ENCODE results near the gene QKI. TPM values are rescaled to one million over a fixed set of nuclear protein-coding genes. Genes with fewer than 3 reads are reported as not detected.

The QKI gene
- polyA plus RNA-seq, 1 donor (not counting 4 experiments of a cell fraction or from before 2014, with no cell fraction given), result 53.3 TPM

DNA sequence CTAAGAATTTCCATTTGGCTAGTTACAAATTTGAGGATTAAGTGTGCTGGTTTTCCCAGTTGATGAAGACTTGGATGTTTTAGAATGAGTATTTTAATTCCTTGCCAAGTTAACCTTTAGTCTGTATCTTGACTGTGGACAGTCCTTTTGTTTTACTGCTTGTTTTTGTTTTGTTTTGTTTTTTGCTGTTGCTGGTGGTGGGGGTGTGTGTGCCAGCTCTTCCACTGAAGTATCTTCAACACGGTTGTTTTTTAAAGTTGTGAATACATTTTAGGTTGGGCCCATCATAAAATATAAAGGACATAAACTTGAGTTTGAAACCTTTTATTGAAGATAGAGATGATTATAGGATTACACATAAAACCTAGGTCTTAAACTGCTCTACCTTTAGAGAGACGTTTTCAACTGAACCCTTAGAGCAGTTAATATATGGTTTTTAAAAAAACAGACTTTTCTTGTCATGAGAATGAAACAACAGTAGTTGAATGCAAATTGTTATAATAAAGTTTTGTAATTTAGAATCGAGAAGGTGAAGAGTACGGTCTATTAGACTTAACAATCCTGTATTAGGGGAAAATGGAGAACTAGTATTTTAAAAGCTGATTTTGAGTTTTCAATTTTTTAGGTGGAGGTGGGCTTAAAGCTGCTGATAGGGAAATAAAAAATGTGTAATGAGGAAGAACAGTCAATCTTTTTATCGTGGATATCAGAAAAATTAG, 4.0 kb downstream of the QKI start:
- peak overlapping the region; percentile 97 for H3K4me2 ChIP-seq (ENCODE audit: control insufficient read depth, extremely low read depth, insufficient read depth, low read depth, low read length)
- H3K9ac ChIP-seq (ENCODE audit: control insufficient read depth, extremely low read depth, insufficient read depth, low read length), result peak overlapping the region; percentile 94
- H4K20me1 ChIP-seq (ENCODE audit: control insufficient read depth, extremely low read depth, insufficient read depth, low read length), result peaks cover 7% of the 10 kb centered on the region
- TF ChIP-seq, protein P1, sequence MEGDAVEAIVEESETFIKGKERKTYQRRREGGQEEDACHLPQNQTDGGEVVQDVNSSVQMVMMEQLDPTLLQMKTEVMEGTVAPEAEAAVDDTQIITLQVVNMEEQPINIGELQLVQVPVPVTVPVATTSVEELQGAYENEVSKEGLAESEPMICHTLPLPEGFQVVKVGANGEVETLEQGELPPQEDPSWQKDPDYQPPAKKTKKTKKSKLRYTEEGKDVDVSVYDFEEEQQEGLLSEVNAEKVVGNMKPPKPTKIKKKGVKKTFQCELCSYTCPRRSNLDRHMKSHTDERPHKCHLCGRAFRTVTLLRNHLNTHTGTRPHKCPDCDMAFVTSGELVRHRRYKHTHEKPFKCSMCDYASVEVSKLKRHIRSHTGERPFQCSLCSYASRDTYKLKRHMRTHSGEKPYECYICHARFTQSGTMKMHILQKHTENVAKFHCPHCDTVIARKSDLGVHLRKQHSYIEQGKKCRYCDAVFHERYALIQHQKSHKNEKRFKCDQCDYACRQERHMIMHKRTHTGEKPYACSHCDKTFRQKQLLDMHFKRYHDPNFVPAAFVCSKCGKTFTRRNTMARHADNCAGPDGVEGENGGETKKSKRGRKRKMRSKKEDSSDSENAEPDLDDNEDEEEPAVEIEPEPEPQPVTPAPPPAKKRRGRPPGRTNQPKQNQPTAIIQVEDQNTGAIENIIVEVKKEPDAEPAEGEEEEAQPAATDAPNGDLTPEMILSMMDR (optimal IDR thresholded peaks at IDR 0.05 in 1 of 3, IDR thresholded peaks at IDR 0.05 in 1 of 3, conservative IDR thresholded peaks at IDR 0.05 in 1 of 3; ENCODE audit: extremely low read depth in 1 of 3, insufficient read depth in 2 of 3, low read length in 3 of 3), result no peak
- no peak for TF ChIP-seq EZH2 (IDR thresholded peaks at IDR 0.05; ENCODE audit: low read length)
- H3K4me1 ChIP-seq (ENCODE audit: control insufficient read depth, extremely low read depth, insufficient read depth, low read length), result peaks cover 22% of the 10 kb centered on the region
- H3K27ac ChIP-seq (ENCODE audit: control insufficient read depth, insufficient read depth, low read length), result peak overlapping the region; percentile 90
- H2AFZ ChIP-seq (ENCODE audit: control insufficient read depth, low read length), result no peak overlapping the region
- no peaks in the 10 kb centered on the region for H3K9me3 ChIP-seq (ENCODE audit: control insufficient read depth, low read depth, low read length)
- no peaks in the 10 kb centered on the region for H3K27me3 ChIP-seq (ENCODE audit: control insufficient read depth, extremely low read depth, insufficient read depth, low read length)
- no peaks in the 10 kb centered on the region for H3K36me3 ChIP-seq (ENCODE audit: control insufficient read depth in 2 of 2, extremely low read depth in 1 of 2, insufficient read depth in 2 of 2, low read length in 2 of 2)
- DNase-seq (ENCODE audit: low read depth, low spot score) (no peak), FAIRE-seq (no peak)
- peak overlapping the region; percentile 16 to 94 (median 82) for H3K4me3 ChIP-seq (ENCODE audit: control insufficient read depth in 2 of 3, extremely low read depth in 1 of 3, insufficient read depth in 2 of 3, low read depth in 1 of 3, low read length in 3 of 3)
- dilution Hi-C loops (cut with MboI; ENCODE audit: extremely low pct_ligation_motif_present, low sequenced_read_pairs), result no loop called here
- no peaks in the 10 kb centered on the region for H3K9me1 ChIP-seq (ENCODE audit: control insufficient read depth, extremely low read depth, insufficient read depth, low read length)
- peaks cover 82% of the 10 kb centered on the region for H3K79me2 ChIP-seq (ENCODE audit: control insufficient read depth, insufficient read depth, low read length)

DNA sequence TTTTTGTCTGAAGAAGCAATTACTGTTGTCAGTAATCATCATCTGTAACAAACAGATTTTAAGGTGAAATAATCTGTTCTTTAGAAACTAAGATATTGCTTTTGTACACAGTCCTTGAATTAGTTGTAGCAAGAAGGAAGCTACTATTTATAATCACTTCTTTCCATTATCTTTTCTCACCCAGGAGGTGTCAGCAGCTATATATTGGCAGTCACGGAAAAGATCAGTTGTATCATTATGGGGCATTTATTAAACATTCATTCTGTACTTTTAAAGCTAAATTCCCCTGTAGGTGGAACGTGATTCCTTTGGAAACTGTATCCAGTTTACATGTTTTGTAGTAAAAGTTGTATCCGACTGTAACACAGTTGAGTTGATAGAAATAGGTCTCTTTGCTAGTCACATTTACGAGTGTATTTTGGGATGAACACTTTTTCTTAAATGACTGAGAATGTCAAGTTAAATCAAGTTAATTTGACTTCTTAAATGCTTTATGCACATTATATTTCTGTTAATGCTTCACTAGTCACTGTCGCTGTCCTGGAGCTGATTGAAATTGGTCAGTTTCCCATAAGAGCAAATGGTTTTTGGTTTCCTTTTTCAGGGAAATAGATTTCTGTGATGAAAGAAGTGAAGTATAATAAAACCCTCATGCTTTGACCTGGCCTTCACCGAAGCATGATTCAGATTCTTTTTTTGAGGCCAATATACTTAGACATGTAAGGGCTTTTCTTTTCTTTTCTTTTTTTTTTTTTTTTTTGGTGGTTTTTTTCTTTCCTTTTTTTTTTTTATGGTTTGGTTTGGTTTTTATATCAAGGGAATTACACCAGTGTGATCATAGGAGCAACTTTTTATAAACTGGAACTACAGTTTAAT, 5.1 kb downstream of the QKI start:
- TF ChIP-seq EZH2 (IDR thresholded peaks at IDR 0.05; ENCODE audit: low read length), result no peak
- TF ChIP-seq, protein P1 (optimal IDR thresholded peaks at IDR 0.05 in 1 of 3, IDR thresholded peaks at IDR 0.05 in 1 of 3, conservative IDR thresholded peaks at IDR 0.05 in 1 of 3; ENCODE audit: extremely low read depth in 1 of 3, insufficient read depth in 2 of 3, low read length in 3 of 3), result no peak
- H3K9me1 ChIP-seq (ENCODE audit: control insufficient read depth, extremely low read depth, insufficient read depth, low read length), result no peaks in the 10 kb centered on the region
- H4K20me1 ChIP-seq (ENCODE audit: control insufficient read depth, extremely low read depth, insufficient read depth, low read length), result peaks cover 8% of the 10 kb centered on the region
- peak overlapping the region; percentile 94 for H3K9ac ChIP-seq (ENCODE audit: control insufficient read depth, extremely low read depth, insufficient read depth, low read length)
- H3K4me1 ChIP-seq (ENCODE audit: control insufficient read depth, extremely low read depth, insufficient read depth, low read length), result peaks cover 23% of the 10 kb centered on the region
- dilution Hi-C loops (cut with MboI; ENCODE audit: extremely low pct_ligation_motif_present, low sequenced_read_pairs), result no loop called here
- DNase-seq (ENCODE audit: low read depth, low spot score) (no peak), FAIRE-seq (peak; percentile 52)
- peaks cover 94% of the 10 kb centered on the region for H3K79me2 ChIP-seq (ENCODE audit: control insufficient read depth, insufficient read depth, low read length)
- peak overlapping the region; percentile 97 for H3K4me2 ChIP-seq (ENCODE audit: control insufficient read depth, extremely low read depth, insufficient read depth, low read depth, low read length)
- H3K4me3 ChIP-seq (ENCODE audit: control insufficient read depth in 2 of 3, extremely low read depth in 1 of 3, insufficient read depth in 2 of 3, low read depth in 1 of 3, low read length in 3 of 3), result peak overlapping the region in 2 of 3 experiments; percentile 82 to 94
- H3K36me3 ChIP-seq (ENCODE audit: control insufficient read depth in 2 of 2, extremely low read depth in 1 of 2, insufficient read depth in 2 of 2, low read length in 2 of 2), result no peaks in the 10 kb centered on the region
- H2AFZ ChIP-seq (ENCODE audit: control insufficient read depth, low read length), result no peak overlapping the region
- H3K27ac ChIP-seq (ENCODE audit: control insufficient read depth, insufficient read depth, low read length), result peak overlapping the region; percentile 90
- no peaks in the 10 kb centered on the region for H3K9me3 ChIP-seq (ENCODE audit: control insufficient read depth, low read depth, low read length)
- no peaks in the 10 kb centered on the region for H3K27me3 ChIP-seq (ENCODE audit: control insufficient read depth, extremely low read depth, insufficient read depth, low read length)

Data from keratinocyte (primary cell).